IPS DF 6.9 (cell line): Measurements from ENCODE around the gene CCDC33.

Source experiments
- DNase-seq: peaks from one replicate; pipeline ENCODE4 v3.0.0-alpha.2; 2013; ENCODE audit warnings: low read depth, low spot score
- H3K27ac ChIP-seq: one replicate; pipeline ENCODE4 v1.5.1; 2013; ENCODE audit warnings: low read length, control low read depth
- H3K27me3 ChIP-seq: 2 replicates; pipeline ENCODE4 v1.6.1; 2013; ENCODE audit warnings: mild to moderate bottlenecking, low read length; ENCODE audit not compliant: control insufficient read depth, insufficient read depth
- H3K36me3 ChIP-seq: 2 replicates; pipeline ENCODE4 v1.6.1; 2013; ENCODE audit warnings: low read length; ENCODE audit not compliant: control insufficient read depth, insufficient read depth
- H3K4me1 ChIP-seq: 2 replicates; pipeline ENCODE4 v1.6.1; 2013; ENCODE audit warnings: low read length; ENCODE audit not compliant: control insufficient read depth, insufficient read depth
- H3K4me3 ChIP-seq: 2 replicates; pipeline ENCODE4 v1.5.1; 2013; ENCODE audit warnings: mild to moderate bottlenecking, low read length
- H3K9me3 ChIP-seq: 2 replicates; pipeline ENCODE4 v1.6.1; 2013; ENCODE audit warnings: low read length, inconsistent platforms; ENCODE audit not compliant: control insufficient read depth, insufficient read depth
- WGBS: extraction: QIAGEN DNeasy Blood & Tissue Kit; methylation state at CpG from one replicate; pipeline ENCODE4 v1.1.7; 2013; ENCODE audit warnings: mixed read lengths, missing lambda C conversion rate; ENCODE audit not compliant: insufficient read length, insufficient coverage; 5-methylcytosine and 5-hydroxymethylcytosine counted together

The CCDC33 gene

DNA sequence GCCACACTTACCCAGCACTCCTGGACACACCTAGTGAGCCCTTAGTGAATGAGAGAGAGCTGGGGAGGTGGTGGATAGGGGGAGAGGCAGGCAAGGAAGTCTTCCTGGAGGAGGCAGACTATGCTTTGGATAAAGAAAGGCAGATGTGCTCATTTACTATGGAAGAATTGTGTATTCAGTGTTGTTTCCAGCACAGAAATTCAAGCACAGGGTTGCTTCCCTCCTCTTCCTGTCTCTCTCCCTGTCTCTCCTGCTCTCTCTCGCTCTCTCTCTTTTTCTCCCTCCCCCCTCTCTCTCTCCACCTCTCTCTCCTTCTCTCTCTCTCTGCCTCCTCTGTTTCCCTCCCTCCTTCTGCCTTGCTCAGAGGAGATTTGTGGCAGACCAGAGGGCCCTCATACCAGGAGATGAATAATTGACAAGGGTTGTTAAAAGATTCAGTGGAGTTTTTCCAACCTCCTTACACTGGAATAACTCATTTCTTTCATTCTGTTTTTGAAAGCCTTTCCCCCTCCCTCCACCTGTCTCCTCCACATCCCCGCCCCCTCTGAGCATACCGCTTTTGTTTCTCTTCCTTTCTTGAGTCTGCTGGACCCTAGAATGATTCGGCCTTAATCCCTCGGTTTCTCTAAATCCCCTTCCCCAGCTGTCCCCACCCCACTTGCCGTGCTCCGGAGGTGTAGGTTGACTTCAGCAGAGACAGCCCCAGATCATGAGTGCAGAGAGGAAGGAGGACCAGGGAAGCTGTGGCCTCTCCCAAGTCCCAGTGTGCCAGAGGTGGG, 65.6 kb downstream of the CCDC33 start:
- Histone ChIP-seq H3K36me3 (no peaks in the 10 kb centered on the region), H3K27ac (no peak overlapping the region), H3K9me3 (no peaks in the 10 kb centered on the region), H3K4me1 (peaks cover 13% of the 10 kb centered on the region), H3K4me3 (no peak overlapping the region), H3K27me3 (peaks cover 4% of the 10 kb centered on the region; the same call in 1 of the 2 replicates)
- no peak for DNase-seq
- WGBS: no CpG with 5 or more reads among the region's 7 CpGs

DNA sequence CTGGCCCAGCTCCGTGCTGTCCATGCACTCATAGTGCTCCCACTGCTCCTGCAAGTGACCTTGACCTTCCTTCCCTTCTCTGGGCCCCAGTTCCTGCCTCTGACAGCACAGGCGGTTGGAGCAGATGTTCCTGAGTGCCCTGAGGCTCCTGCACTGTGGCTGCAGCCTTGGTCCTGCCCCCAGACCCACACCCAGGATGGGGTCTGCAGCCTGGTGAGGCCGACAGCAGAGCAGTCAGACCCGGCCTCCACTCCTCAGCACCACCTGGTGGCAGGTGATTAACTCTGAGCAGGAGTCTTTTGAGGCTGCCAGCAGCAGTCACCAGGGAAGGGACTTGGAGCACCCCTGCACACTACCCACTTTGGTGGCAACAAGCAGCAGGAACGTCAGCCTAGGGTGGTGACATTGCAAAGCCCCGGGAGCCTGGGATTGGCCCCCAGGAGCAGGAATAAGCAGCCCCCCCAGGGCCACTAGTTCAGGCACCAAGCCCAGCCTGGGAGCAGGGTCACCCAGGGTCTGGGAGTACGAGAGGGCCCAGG, 66.8 kb downstream of the CCDC33 start:
- no CpG with 5 or more reads among the region's 7 CpGs for WGBS
- no peaks in the 10 kb centered on the region for H3K9me3 ChIP-seq
- H3K27ac ChIP-seq: no peak overlapping the region
- no peak overlapping the region for H3K4me3 ChIP-seq
- no peak for DNase-seq
- H3K27me3 ChIP-seq: peaks cover 4% of the 10 kb centered on the region; the same call in 1 of the 2 replicates
- H3K4me1 ChIP-seq: peaks cover 13% of the 10 kb centered on the region
- H3K36me3 ChIP-seq: no peaks in the 10 kb centered on the region

DNA sequence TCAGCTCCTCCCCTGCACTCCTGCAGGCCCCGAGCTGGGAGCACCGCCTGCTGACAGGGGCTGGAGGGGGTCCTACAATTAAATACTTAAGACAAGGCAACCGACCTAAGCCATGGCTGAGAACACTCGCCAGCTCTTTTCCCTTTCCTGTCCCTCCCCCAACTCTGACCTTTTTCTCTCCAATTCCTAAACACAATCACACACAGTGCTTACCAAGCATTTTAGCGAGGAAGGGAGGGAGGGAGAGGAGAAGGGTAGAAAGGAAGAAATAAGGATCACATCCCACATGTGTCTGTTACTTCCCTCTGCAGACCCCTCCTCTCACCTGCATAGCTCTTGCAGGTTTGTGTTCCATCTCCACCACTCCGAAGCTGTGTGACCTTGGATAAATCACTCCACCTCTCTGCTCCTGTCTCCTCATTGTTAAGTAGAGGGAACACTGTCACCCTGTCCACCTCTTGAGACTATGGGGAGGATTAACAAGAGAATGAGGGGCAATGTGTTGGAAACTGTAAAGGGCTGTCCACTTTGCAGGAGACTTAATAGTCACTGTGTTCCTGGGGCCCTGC, 67.7 kb downstream of the CCDC33 start:
- peaks cover 16% of the 10 kb centered on the region for H3K4me1 ChIP-seq
- DNase-seq: no peak
- H3K4me3 ChIP-seq: no peak overlapping the region
- WGBS: no CpG with 5 or more reads among the region's 6 CpGs
- no peak overlapping the region for H3K27ac ChIP-seq
- no peaks in the 10 kb centered on the region for H3K36me3 ChIP-seq
- peaks cover 4% of the 10 kb centered on the region; the same call in 1 of the 2 replicates for H3K27me3 ChIP-seq
- H3K9me3 ChIP-seq: no peaks in the 10 kb centered on the region

DNA sequence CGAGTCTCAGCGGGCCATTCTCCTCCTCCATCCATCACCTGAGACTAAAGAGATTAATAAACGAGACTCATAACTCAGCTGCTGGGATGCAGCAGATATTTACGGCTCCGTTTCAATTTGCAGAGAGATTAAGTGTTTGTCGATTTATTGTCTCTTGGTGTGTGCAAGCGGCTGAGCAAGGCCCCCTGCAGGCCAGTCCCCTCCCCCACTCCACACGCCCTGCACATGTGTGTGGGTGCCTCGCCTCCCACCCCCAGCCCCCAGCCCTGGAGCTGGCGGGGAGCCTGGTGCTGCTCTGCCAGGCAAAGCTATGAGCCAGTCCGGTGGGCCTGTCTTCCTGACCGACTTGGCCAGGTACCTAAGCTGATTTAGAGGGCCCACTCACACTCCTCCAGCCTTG, 68.3 kb downstream of the CCDC33 start:
- no CpG with 5 or more reads among the region's 12 CpGs for WGBS
- no peak overlapping the region for H3K4me3 ChIP-seq
- H3K27ac ChIP-seq: no peak overlapping the region
- no peak for DNase-seq
- no peaks in the 10 kb centered on the region for H3K9me3 ChIP-seq
- H3K36me3 ChIP-seq: no peaks in the 10 kb centered on the region
- H3K4me1 ChIP-seq: peaks cover 17% of the 10 kb centered on the region
- peaks cover 4% of the 10 kb centered on the region; the same call in 1 of the 2 replicates for H3K27me3 ChIP-seq

DNA sequence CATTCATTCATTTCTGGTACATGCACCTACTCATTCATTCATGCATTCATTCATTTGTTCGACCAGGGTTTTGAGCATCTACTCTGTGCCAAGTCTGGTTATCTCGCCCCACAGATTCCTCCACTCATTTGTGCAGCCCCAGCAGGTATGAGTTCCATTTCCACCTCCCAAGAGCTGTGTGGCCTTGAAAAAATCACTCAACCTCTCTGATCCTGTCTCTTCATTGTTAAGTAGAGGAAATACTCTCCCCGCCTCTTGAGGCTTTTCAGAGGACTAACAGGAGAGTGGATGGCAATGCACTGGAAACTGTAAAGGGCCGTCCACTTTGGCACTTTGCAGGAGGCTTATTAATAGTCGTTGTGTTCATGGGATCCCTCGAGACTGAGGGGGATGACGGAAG, 69.6 kb downstream of the CCDC33 start:
- H3K27ac ChIP-seq: no peak overlapping the region
- H3K27me3 ChIP-seq: peaks cover 4% of the 10 kb centered on the region; the same call in 1 of the 2 replicates
- H3K4me3 ChIP-seq: no peak overlapping the region
- WGBS: no CpG with 5 or more reads among the region's 7 CpGs
- DNase-seq: no peak
- no peaks in the 10 kb centered on the region for H3K9me3 ChIP-seq
- H3K4me1 ChIP-seq: peaks cover 13% of the 10 kb centered on the region
- H3K36me3 ChIP-seq: no peaks in the 10 kb centered on the region

DNA sequence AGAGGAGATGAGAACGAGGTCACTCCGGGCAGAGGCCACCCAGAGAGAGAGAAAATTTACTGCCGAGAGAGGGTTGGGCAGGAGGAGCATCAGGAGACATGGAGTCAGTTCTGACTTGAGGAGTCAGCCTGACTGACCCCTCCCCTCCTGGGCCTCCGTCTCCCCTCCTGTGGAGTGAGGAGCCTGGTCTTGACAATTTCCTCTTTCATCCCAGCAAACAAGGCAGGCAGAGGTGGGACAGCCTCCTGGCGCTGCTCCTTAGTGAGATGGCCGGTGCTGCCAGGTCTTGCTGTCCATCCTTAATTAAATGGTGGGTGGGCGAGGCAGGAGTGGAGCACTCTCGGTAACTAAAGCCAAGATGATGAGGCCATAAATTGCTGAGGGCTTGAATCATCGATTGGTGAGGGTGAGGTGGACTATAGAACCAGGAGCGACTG, 70.7 kb downstream of the CCDC33 start:
- peaks cover 12% of the 10 kb centered on the region for H3K4me1 ChIP-seq
- H3K9me3 ChIP-seq: no peaks in the 10 kb centered on the region
- no CpG with 5 or more reads among the region's 10 CpGs for WGBS
- DNase-seq: no peak
- H3K27ac ChIP-seq: no peak overlapping the region
- no peaks in the 10 kb centered on the region for H3K36me3 ChIP-seq
- no peaks in the 10 kb centered on the region for H3K27me3 ChIP-seq
- H3K4me3 ChIP-seq: no peak overlapping the region

DNA sequence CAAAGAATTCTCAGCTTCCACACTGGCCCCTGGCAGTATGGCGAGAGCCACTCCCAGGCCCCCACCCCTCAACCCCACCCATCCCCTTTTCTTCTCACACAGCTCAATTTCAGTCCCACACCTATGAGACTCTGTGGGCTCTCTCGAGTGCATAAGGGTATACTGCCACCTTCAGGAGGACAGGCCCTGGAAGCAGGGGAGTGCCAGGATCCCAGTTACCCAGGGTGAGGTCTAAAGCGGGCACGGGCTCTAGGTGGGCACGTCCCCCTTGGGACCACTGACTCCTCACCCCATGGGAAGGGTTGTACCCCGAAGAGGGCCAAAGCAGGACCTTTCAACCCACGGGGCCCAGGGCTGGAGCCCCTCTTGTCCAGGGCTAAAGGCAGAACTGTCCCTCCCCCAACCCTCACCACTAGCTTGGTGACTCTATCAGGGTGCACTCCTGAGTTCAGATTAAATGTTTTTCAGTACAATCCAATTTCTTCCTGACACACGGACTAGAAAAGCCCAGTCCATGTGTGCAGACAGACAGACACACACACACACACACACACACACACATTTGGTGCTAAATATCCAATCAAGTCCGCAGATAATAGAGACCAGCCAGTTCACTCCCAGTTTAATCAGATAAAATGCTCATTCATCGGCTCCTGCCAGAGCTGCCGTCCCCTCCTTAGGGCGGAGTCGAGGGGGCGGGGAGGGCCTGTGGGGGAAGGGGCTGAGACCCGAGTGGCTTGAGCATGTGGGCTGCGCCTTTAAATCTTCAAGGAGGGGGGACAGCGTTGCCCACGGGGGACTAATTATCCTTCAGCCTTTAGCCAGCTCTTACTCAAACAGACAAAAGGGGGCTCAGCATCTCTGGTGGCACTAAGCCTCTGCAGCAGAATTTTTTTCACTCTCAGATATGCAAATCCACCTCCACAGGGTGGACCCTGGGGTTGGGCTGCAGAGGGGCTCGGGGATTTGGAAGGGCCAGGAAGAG, 72.0 kb downstream of the CCDC33 start:
- Histone ChIP-seq H3K27me3 (no peaks in the 10 kb centered on the region), H3K27ac (no peak overlapping the region), H3K4me1 (peaks cover 8% of the 10 kb centered on the region), H3K9me3 (no peaks in the 10 kb centered on the region), H3K4me3 (no peak overlapping the region), H3K36me3 (no peaks in the 10 kb centered on the region)
- WGBS: no CpG with 5 or more reads among the region's 19 CpGs
- no peak for DNase-seq

DNA sequence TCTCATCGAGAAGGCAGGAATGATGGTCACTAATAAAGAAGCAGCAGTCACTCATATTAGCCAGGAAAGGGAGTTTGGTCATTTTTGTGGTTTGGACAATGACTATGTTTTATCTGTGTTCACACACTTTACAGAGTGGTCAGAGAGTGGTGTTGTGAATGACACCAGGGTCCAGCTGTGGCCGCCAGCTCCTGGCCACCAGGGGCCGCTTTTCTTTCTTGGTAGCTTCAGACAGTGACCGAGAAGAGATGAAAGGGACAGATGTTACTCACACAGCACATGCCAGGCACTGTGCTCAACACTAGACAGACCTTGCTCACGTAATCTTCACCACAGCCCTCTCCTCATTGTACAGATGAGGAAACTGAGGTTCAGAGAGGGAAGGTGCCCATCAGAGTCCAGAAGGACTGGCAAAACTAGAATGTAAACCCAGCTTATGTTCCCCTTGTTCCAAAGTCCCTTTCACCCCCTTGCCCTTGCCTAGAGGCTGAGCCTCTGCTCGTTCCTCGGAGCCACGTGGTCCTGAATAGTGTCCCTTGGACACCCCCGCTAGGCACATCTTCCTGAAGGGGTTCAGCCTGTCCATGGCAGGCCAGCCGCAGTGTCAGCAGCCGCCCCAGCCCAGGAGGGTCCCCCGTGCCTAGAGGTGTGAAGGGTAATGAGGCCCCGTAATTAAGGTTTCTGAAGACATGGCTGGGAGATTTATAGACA, 75.8 kb downstream of the CCDC33 start:
- no CpG with 5 or more reads among the region's 13 CpGs for WGBS
- no peak for DNase-seq
- H3K4me3 ChIP-seq: no peak overlapping the region
- H3K27me3 ChIP-seq: no peaks in the 10 kb centered on the region
- no peaks in the 10 kb centered on the region for H3K9me3 ChIP-seq
- no peaks in the 10 kb centered on the region for H3K36me3 ChIP-seq
- peaks cover 19% of the 10 kb centered on the region for H3K4me1 ChIP-seq
- no peak overlapping the region for H3K27ac ChIP-seq

DNA sequence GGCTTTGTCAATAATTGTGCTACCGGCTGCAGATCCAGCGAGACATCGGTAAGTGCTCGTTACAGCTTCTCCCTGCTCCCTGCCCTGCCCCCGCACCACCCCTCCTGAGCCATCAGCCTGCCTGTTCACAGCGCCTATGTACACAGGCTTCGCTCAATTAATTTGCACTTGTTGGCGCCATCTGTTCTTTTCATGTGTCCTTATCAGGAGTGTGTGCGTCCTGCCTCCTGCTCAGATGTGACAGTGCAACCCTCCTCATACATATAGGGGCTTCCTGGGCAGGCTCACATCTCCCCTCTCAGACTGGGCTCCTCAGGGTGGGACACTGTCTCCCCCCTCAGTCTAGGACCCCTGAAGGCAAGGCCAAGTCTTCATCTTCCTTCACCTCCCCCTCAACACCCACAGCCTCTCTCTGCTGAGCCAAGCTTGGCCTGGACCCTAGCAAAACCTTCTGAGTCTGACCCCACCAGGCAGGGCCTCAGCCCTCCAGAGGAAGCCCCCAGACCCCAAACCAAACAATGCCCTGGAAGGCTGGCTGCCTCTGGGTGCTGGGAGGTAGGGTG, 76.4 kb downstream of the CCDC33 start:
- peaks cover 19% of the 10 kb centered on the region for H3K4me1 ChIP-seq
- no peak for DNase-seq
- H3K27ac ChIP-seq: no peak overlapping the region
- H3K36me3 ChIP-seq: no peaks in the 10 kb centered on the region
- H3K4me3 ChIP-seq: no peak overlapping the region
- no peaks in the 10 kb centered on the region for H3K9me3 ChIP-seq
- no peaks in the 10 kb centered on the region for H3K27me3 ChIP-seq
- WGBS: no CpG with 5 or more reads among the region's 9 CpGs
